PC-3 (cell line): ENCODE results near the gene FLOT1. TPM values are rescaled to one million over a fixed set of nuclear protein-coding genes. Genes with fewer than 3 reads are reported as not detected.

Experiments
- ATAC-seq: fragments of 200-7000 bp; cut with Tn5 transposase; 2 replicates; pipeline ENCODE4 v1.9.1; 2020; ENCODE audit warnings: mild to moderate bottlenecking, moderate library complexity
- BruUV-seq: library from RNA; stranded (reverse); fragments of 400-500 nt; replicated peaks from 2 replicates; lab custom pipeline; 2021; lab: Mats Ljungman, UMichigan
- CTCF ChIA-PET: fragments of 300-600 bp; sonication (Branson Sonifier 250); formaldehyde crosslinking; loops from one replicate; lab custom pipeline; 2022; ENCODE audit warnings: antibody characterized with exemption; lab: Charles Lee
- POLR2A ChIA-PET: fragments of 300-600 bp; sonication (Branson Sonifier 250); formaldehyde crosslinking; loops from one replicate; lab custom pipeline; 2022; ENCODE audit warnings: antibody characterized with exemption; ENCODE audit not compliant: unreplicated experiment; lab: Charles Lee
- DNase-seq: peaks from one replicate; pipeline ENCODE4 v3.0.0-alpha.2; 2015
- H2AFZ ChIP-seq: fragments of 300-600 bp; sonication (generic); 2 replicates; pipeline ENCODE4 v1.6.0; 2016; ENCODE audit warnings: antibody characterized with exemption, low read length
- H3F3A ChIP-seq: fragments of 300-600 bp; sonication (generic); one replicate; pipeline ENCODE4 v1.6.0; 2017; ENCODE audit warnings: antibody characterized with exemption, low read length, control low read depth, mild to moderate bottlenecking; ENCODE audit not compliant: unreplicated experiment
- H3K27ac ChIP-seq: fragments of 300-600 bp; sonication (generic); 2 replicates; pipeline ENCODE4 v1.5.1; 2016; ENCODE audit warnings: mild to moderate bottlenecking, low read length
- H3K27me3 ChIP-seq: fragments of 300-600 bp; sonication (generic); 2 replicates; pipeline ENCODE4 v1.6.1; 2016; ENCODE audit warnings: low read length, mixed read lengths
- H3K36me3 ChIP-seq: fragments of 300-600 bp; sonication (generic); 2 replicates; pipeline ENCODE4 v1.6.1; 2016; ENCODE audit warnings: low read depth, mixed run types, low read length, mixed read lengths
- H3K4me1 ChIP-seq: fragments of 300-600 bp; sonication (generic); 2 replicates; pipeline ENCODE4 v1.5.1; 2016; ENCODE audit warnings: low read length; ENCODE audit not compliant: insufficient read depth
- H3K4me2 ChIP-seq: fragments of 300-600 bp; sonication (generic); 2 replicates; pipeline ENCODE4 v1.6.0; 2016; ENCODE audit warnings: low read length
- H3K4me3 ChIP-seq: fragments of 300-600 bp; sonication (generic); 2 replicates; pipeline ENCODE4 v1.5.1; 2016; ENCODE audit warnings: mild to moderate bottlenecking, low read length, mixed read lengths
- H3K79me2 ChIP-seq: fragments of 300-600 bp; sonication (generic); 2 replicates; pipeline ENCODE4 v1.6.1; 2017; ENCODE audit warnings: low read length, mixed read lengths
- H3K9ac ChIP-seq: fragments of 300-600 bp; sonication (generic); 2 replicates; pipeline ENCODE4 v1.6.0; 2016; ENCODE audit warnings: mild to moderate bottlenecking, low read length
- H3K9me2 ChIP-seq: fragments of 300-600 bp; sonication (generic); replicated peaks from 2 replicates; pipeline ENCODE4 v1.6.1; 2016; ENCODE audit warnings: mixed run types, low read length, mixed read lengths
- H3K9me3 ChIP-seq: fragments of 300-600 bp; sonication (generic); 2 replicates; pipeline ENCODE4 v1.6.1; 2016; ENCODE audit warnings: low read length, mixed read lengths
- H4K20me1 ChIP-seq: fragments of 300-600 bp; sonication (generic); 2 replicates; pipeline ENCODE4 v1.6.1; 2016; ENCODE audit warnings: low read length, mixed read lengths
- CTCF ChIP-seq: fragments of 300-600 bp; sonication (generic); conservative IDR thresholded peaks from 2 replicates; pipeline ENCODE4 v1.5.1; 2017; ENCODE audit warnings: antibody characterized with exemption, low read depth, mild to moderate bottlenecking, low read length
- EZH2 ChIP-seq: fragments of 300-600 bp; sonication (generic); IDR thresholded peaks from one replicate; pipeline ENCODE4 v1.6.1; 2017; ENCODE audit warnings: antibody characterized with exemption, mild to moderate bottlenecking, low read length; ENCODE audit not compliant: unreplicated experiment
- EZH2phosphoT487 ChIP-seq: fragments of 300-600 bp; sonication (generic); IDR thresholded peaks from 2 replicates; pipeline ENCODE4 v1.6.1; 2018; ENCODE audit warnings: mild to moderate bottlenecking, antibody characterized with exemption, low read length, borderline replicate concordance
- intact Hi-C: fragments of 100-400 bp; cut with micrococcal nuclease; formaldehyde crosslinking; loops from 2 replicates; pipeline ENCODE4 v1.9.0; 2023
- total RNA-seq: library from RNA; depleted of rRNA; stranded (reverse); fragments of >200 nt; gene quantifications from 2 replicates; pipeline ENCODE4 v1.2.3, GENCODE V29; 2014

Gene FLOT1
- total RNA-seq, 1 experiment from 2014 or later, result 305 TPM

- Histone ChIP-seq H3K27me3 (no peaks in the 10 kb centered on the region), H4K20me1 (no peaks in the 10 kb centered on the region), H3K9me3 (no peaks in the 10 kb centered on the region), H3K27ac (0 out of 2 replicates have a peak overlapping the region, but pooled peaks have one; percentile 0), H3K9me2 (no peaks in the 10 kb centered on the region), H3K4me1 (peaks cover 6% of the 10 kb centered on the region; the same call in 1 of the 2 replicates), H3K9ac (no peak overlapping the region), H3K4me3 (no peak overlapping the region), H3K36me3 (no peaks in the 10 kb centered on the region), H2AFZ (no peak overlapping the region), H3F3A (no peaks in the 10 kb centered on the region), H3K4me2 (no peak overlapping the region), H3K79me2 (no peaks in the 10 kb centered on the region)
- no peak for DNase-seq
- POLR2A ChIA-PET, result no interaction called here
- no TSS peak for BruUV-seq
- ATAC-seq, result peak; percentile 42
- intact Hi-C loops, result no loop called here
- TF ChIP-seq CTCF (no peak), EZH2 (no peak), EZH2phosphoT487 (no peak)
- CTCF ChIA-PET, result interaction anchor here (0.6 to 0.7 kb wide), 2 partner anchors 26 to 66 kb away, joined by 5 to 8 read pairs; no protein-coding TSS in a partner anchor
Measured at GRCh38 chr6:30761791-30762429, 19.4 kb upstream of the FLOT1 start.

GRCh38 chr6:30760549-30760948 is 18.1 kb upstream of the FLOT1 start:
- ATAC-seq, result no peak
- Histone ChIP-seq H3K4me3 (no peak overlapping the region), H3K79me2 (no peaks in the 10 kb centered on the region), H3K9ac (no peak overlapping the region), H3K4me2 (no peak overlapping the region), H3K9me2 (no peaks in the 10 kb centered on the region), H3K27me3 (no peaks in the 10 kb centered on the region), H3K27ac (no peak overlapping the region), H3K9me3 (no peaks in the 10 kb centered on the region), H3F3A (no peaks in the 10 kb centered on the region), H3K36me3 (no peaks in the 10 kb centered on the region), H3K4me1 (peaks cover 11% of the 10 kb centered on the region; the same call in 1 of the 2 replicates), H2AFZ (no peak overlapping the region), H4K20me1 (no peaks in the 10 kb centered on the region)
- CTCF ChIA-PET, result no interaction called here
- no peak for DNase-seq
- no TSS peak for BruUV-seq
- intact Hi-C loops, result no loop called here
- TF ChIP-seq CTCF (no peak), EZH2phosphoT487 (no peak), EZH2 (no peak)
- POLR2A ChIA-PET, result no interaction called here

- H3K79me2 ChIP-seq, result no peaks in the 10 kb centered on the region
- no peaks in the 10 kb centered on the region for H4K20me1 ChIP-seq
- ChIA-PET POLR2A (interaction anchor here (0.6 kb wide), 1 partner anchor 21 kb away, joined by 4 read pairs; no protein-coding TSS in a partner anchor), CTCF (no interaction called here)
- BruUV-seq, result no TSS peak
- ATAC-seq (no peak), DNase-seq (peak; percentile 39)
- no peaks in the 10 kb centered on the region for H3K36me3 ChIP-seq
- H3K27ac ChIP-seq, result no peak overlapping the region
- no peaks in the 10 kb centered on the region for H3K27me3 ChIP-seq
- intact Hi-C loops, result no loop called here
- no peaks in the 10 kb centered on the region for H3K9me2 ChIP-seq
- H3K4me2 ChIP-seq, result no peak overlapping the region
- H2AFZ ChIP-seq, result no peak overlapping the region
- no peak overlapping the region for H3K4me3 ChIP-seq
- no peak overlapping the region for H3K9ac ChIP-seq
- peaks cover 4% of the 10 kb centered on the region for H3F3A ChIP-seq
- no peak for TF ChIP-seq EZH2
- TF ChIP-seq CTCF, result no peak
- no peak for TF ChIP-seq EZH2phosphoT487
- H3K4me1 ChIP-seq, result peaks cover 19% of the 10 kb centered on the region
- no peaks in the 10 kb centered on the region for H3K9me3 ChIP-seq
Measured at GRCh38 chr6:30759575-30760239, 17.2 kb upstream of the FLOT1 start.
